Measurements from ENCODE around the gene BTBD3.

Gene BTBD3

GRCh38 chr20:11970243-11970836 is 52.6 kb downstream of the BTBD3 start:
- DNase-seq (ENCODE audit: low spot score) = no peak

DNA sequence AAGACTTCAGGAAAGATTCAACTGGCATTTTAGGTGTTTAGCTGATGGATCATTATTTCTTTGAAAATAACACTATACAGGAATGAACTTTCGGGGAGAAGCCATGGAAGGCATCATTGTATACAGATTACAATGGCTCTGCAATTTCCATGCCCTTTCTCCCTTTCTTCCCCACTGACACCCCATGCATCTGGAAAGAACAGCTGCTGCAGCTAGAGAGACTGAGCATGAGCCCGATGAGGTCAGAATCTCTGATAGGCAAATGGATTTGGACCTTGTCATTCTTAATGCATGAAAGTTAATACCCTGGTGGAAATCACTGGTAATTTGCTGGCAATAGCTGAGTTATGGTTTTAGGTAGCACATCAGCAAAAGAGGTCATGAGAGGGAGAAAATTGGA is 54.8 kb downstream of the BTBD3 start:
- DNase-seq (ENCODE audit: low spot score) = no peak

All from NAMALWA (cell line).